ENCODE results near the gene GPR39. TPM values are rescaled to one million over a fixed set of nuclear protein-coding genes. Genes with fewer than 3 reads are reported as not detected.

GPR39 gene
- total RNA-seq, 2 experiments from 2014 or later, result 0.13 TPM; not detected in 1

DNA sequence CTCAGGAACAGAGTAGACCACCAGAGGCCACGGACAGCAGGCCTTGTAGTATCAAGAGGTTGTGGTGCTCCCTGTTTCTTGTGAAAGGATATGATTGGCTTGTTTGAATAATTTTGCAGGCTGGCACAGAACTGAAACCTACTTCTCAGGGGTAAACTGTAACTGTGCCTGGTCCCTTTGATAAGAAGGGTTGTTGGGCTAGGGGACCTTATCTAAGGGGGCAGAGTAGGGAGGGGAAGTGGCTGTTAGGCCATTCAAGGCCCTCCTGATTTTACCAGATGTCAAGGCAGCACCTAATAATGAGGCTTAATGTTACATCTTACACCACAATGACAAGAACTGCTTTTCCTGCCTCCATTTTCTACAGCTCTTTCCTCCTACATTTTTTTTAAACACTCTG, 45.6 kb downstream of the GPR39 start:
- Histone ChIP-seq H3K4me2 (ENCODE audit: low read length) (no peak overlapping the region), H3K9me3 (ENCODE audit: low read length) (no peaks in the 10 kb centered on the region), H2AFZ (ENCODE audit: low read length) (no peak overlapping the region), H3K4me1 (ENCODE audit: insufficient read depth, low read length, poor library complexity, severe bottlenecking) (no peaks in the 10 kb centered on the region), H3K9me2 (ENCODE audit: insufficient read depth, low read length) (no peaks in the 10 kb centered on the region), H3K79me2 (ENCODE audit: insufficient read depth, low read depth, low read length) (no peaks in the 10 kb centered on the region), H4K20me1 (ENCODE audit: insufficient read depth, low read length) (no peaks in the 10 kb centered on the region), H3K36me3 (ENCODE audit: insufficient read depth, low read length) (no peaks in the 10 kb centered on the region), H3K4me3 (ENCODE audit: low read depth, low read length, poor library complexity, severe bottlenecking) (no peak overlapping the region), H3K27ac (ENCODE audit: low read depth, low read length, poor library complexity, severe bottlenecking) (no peak overlapping the region)
- ChIA-PET CTCF (ENCODE audit: unreplicated experiment) (no interaction called here), POLR2A (no interaction called here)
- BruUV-seq (replicated peaks), result no TSS peak
- no peak for DNase-seq (ENCODE audit: low spot score)
- intact Hi-C loops (cut with micrococcal nuclease; ENCODE audit: unreplicated experiment), result no loop called here
- TF ChIP-seq, protein P1, sequence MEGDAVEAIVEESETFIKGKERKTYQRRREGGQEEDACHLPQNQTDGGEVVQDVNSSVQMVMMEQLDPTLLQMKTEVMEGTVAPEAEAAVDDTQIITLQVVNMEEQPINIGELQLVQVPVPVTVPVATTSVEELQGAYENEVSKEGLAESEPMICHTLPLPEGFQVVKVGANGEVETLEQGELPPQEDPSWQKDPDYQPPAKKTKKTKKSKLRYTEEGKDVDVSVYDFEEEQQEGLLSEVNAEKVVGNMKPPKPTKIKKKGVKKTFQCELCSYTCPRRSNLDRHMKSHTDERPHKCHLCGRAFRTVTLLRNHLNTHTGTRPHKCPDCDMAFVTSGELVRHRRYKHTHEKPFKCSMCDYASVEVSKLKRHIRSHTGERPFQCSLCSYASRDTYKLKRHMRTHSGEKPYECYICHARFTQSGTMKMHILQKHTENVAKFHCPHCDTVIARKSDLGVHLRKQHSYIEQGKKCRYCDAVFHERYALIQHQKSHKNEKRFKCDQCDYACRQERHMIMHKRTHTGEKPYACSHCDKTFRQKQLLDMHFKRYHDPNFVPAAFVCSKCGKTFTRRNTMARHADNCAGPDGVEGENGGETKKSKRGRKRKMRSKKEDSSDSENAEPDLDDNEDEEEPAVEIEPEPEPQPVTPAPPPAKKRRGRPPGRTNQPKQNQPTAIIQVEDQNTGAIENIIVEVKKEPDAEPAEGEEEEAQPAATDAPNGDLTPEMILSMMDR (conservative IDR thresholded peaks at IDR 0.05; ENCODE audit: low read length), result no peak
- TF ChIP-seq EZH2phosphoT487 (IDR thresholded peaks at IDR 0.05; ENCODE audit: borderline replicate concordance, low read depth, low read length), result no peak

DNA sequence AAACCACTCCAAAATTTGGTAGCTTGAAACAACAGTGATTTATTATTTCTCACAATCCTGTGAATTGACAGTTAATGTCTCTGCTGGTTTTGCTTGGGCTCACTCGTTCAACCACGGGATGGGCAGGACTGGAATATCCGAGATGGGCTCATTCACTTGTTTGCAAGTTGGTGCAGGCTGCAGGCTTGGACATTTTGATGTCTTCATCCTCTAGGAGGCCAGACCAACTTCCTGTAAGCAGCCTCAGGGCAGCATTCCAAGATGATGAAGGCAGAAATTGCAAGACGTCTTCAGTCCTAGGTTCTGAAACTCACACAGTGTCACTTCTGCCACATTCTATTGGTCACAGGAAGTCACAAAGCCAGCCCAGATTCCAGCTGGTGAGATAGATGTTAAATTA, 47.1 kb downstream of the GPR39 start:
- Histone ChIP-seq H3K79me2 (ENCODE audit: insufficient read depth, low read depth, low read length) (no peaks in the 10 kb centered on the region), H2AFZ (ENCODE audit: low read length) (no peak overlapping the region), H4K20me1 (ENCODE audit: insufficient read depth, low read length) (no peaks in the 10 kb centered on the region), H3K36me3 (ENCODE audit: insufficient read depth, low read length) (no peaks in the 10 kb centered on the region), H3K9me2 (ENCODE audit: insufficient read depth, low read length) (no peaks in the 10 kb centered on the region), H3K9me3 (ENCODE audit: low read length) (no peaks in the 10 kb centered on the region), H3K4me1 (ENCODE audit: insufficient read depth, low read length, poor library complexity, severe bottlenecking) (no peaks in the 10 kb centered on the region), H3K4me2 (ENCODE audit: low read length) (no peak overlapping the region), H3K4me3 (ENCODE audit: low read depth, low read length, poor library complexity, severe bottlenecking) (no peak overlapping the region), H3K27ac (ENCODE audit: low read depth, low read length, poor library complexity, severe bottlenecking) (no peak overlapping the region)
- CTCF ChIA-PET (ENCODE audit: unreplicated experiment), result no interaction called here
- POLR2A ChIA-PET, result interaction anchor here (0.5 kb wide), 1 partner anchor 651 kb away, joined by 3 read pairs; no protein-coding TSS in a partner anchor
- intact Hi-C loops (cut with micrococcal nuclease; ENCODE audit: unreplicated experiment), result no loop called here
- no TSS peak for BruUV-seq (replicated peaks)
- TF ChIP-seq, protein P1 (conservative IDR thresholded peaks at IDR 0.05; ENCODE audit: low read length), result no peak
- TF ChIP-seq EZH2phosphoT487 (IDR thresholded peaks at IDR 0.05; ENCODE audit: borderline replicate concordance, low read depth, low read length), result no peak
- no peak for DNase-seq (ENCODE audit: low spot score)

DNA sequence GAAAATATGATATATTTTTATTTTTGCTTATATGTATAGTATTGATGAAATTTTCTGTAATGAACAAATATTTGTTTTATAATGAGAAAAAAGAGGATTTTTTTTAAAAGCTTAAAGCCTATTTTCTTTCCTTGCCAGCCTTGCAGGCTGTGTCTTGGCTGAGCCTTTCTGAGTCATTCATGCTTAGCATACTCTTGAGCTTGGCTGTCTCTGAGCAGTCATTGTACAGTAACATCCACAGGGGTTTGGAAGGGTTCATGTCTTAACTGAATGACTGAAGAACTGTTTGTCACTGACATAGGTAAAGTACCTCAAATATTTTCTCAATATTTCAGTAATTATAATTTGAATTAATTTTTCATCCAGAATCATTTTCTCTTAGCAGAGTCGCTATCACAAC, 49.3 kb downstream of the GPR39 start:
- no peaks in the 10 kb centered on the region for H3K79me2 ChIP-seq (ENCODE audit: insufficient read depth, low read depth, low read length)
- POLR2A ChIA-PET, result no interaction called here
- no peak overlapping the region for H3K4me3 ChIP-seq (ENCODE audit: low read depth, low read length, poor library complexity, severe bottlenecking)
- no peak overlapping the region for H3K4me2 ChIP-seq (ENCODE audit: low read length)
- H3K9me2 ChIP-seq (ENCODE audit: insufficient read depth, low read length), result no peaks in the 10 kb centered on the region
- H3K36me3 ChIP-seq (ENCODE audit: insufficient read depth, low read length), result no peaks in the 10 kb centered on the region
- H2AFZ ChIP-seq (ENCODE audit: low read length), result no peak overlapping the region
- CTCF ChIA-PET (ENCODE audit: unreplicated experiment), result no interaction called here
- H3K27ac ChIP-seq (ENCODE audit: low read depth, low read length, poor library complexity, severe bottlenecking), result no peak overlapping the region
- H3K9me3 ChIP-seq (ENCODE audit: low read length), result no peaks in the 10 kb centered on the region
- no peaks in the 10 kb centered on the region for H3K4me1 ChIP-seq (ENCODE audit: insufficient read depth, low read length, poor library complexity, severe bottlenecking)
- no peak for TF ChIP-seq EZH2phosphoT487 (IDR thresholded peaks at IDR 0.05; ENCODE audit: borderline replicate concordance, low read depth, low read length)
- TF ChIP-seq, protein P1 (conservative IDR thresholded peaks at IDR 0.05; ENCODE audit: low read length), result no peak
- no peaks in the 10 kb centered on the region for H4K20me1 ChIP-seq (ENCODE audit: insufficient read depth, low read length)
- DNase-seq (ENCODE audit: low spot score), result no peak
- no TSS peak for BruUV-seq (replicated peaks)
- intact Hi-C loops (cut with micrococcal nuclease; ENCODE audit: unreplicated experiment), result no loop called here
